Measurements from ENCODE around the gene PGS1. TPM values are rescaled to one million over a fixed set of nuclear protein-coding genes. Genes with fewer than 3 reads are reported as not detected.

The PGS1 gene
- total RNA-seq, 1 experiment from 2014 or later, result 25.7 TPM

DNA sequence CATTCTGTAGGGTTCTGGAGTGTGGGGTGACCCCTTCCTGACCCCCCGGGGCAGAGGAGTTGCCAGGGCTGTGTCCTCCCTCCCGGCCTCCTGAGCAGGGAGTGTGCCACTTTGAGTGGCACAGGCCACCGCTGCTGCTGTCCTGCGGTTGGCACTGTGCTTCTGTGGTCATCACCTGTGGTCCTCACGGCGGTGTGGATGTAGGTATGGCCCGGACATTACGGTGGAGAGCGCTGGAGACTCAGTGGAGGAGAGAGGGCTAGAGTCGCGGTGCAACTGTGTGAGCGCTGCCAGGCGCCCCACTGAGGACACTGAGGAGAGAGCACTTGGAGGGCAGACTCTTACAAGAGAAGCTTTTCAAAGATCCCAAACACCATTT is 39.1 kb downstream of the PGS1 start:
- intact Hi-C loops (cut with micrococcal nuclease), result no loop called here
- H3K9me3 Mint-ChIP-seq (ENCODE audit: unreplicated experiment), result no peaks in the 10 kb centered on the region
- H3K4me1 Mint-ChIP-seq (ENCODE audit: insufficient read depth, unreplicated experiment), result no peaks in the 10 kb centered on the region
- no TSS peak for BruUV-seq (replicated peaks)
- ChIA-PET POLR2A (no interaction called here), CTCF (interaction anchor here (1.3 kb wide), 1 partner anchor 56 kb away, joined by 5 read pairs; no protein-coding TSS in a partner anchor)
- TF ChIP-seq CTCF (IDR thresholded peaks at IDR 0.05; ENCODE audit: unreplicated experiment), result no peak
- H3K4me3 Mint-ChIP-seq (ENCODE audit: unreplicated experiment), result no peak overlapping the region
- no peak for DNase-seq (ENCODE audit: unreplicated experiment)
- no peaks in the 10 kb centered on the region for H3K27me3 Mint-ChIP-seq (ENCODE audit: insufficient read depth, unreplicated experiment)
- H3K36me3 Mint-ChIP-seq (ENCODE audit: insufficient read depth, unreplicated experiment), result peaks cover 30% of the 10 kb centered on the region
- H3K27ac Mint-ChIP-seq (ENCODE audit: low read depth, unreplicated experiment), result no peak overlapping the region

DNA sequence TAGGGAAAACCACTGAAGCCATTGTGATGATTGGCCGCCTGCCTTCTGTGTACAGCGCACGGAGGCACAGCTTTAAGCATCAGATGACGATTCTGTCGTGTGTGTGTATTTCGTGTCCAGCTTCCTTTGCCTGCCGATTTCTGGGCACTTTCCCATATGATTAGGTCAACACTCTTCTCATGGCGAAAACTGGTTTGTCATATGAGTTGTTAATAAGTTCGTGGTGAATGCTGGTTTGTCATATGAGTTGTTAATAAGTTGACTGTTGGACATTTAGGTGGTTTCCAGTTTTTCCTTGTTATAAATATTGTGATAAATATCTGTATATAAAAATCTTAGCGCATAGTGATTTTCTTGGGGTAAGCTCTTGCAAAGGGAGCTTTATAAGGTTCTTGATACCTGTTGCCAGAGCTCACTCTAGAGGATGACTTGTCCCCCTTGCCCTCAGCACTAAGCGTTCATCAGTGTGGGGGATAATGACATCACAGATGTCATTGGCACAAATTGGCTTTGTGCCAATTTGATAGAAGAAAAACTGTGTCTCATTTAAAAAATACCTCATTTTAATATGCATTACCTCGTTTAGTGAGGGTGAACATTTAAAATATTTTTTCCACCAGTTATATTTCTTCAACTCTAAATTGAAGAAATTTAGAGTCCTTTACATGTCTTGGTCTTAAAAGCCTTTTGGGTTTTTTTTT is 40.0 kb downstream of the PGS1 start:
- Mint-ChIP-seq H3K4me1 (ENCODE audit: insufficient read depth, unreplicated experiment) (peaks cover 7% of the 10 kb centered on the region), H3K27me3 (ENCODE audit: insufficient read depth, unreplicated experiment) (no peaks in the 10 kb centered on the region), H3K27ac (ENCODE audit: low read depth, unreplicated experiment) (no peak overlapping the region), H3K9me3 (ENCODE audit: unreplicated experiment) (no peaks in the 10 kb centered on the region), H3K36me3 (ENCODE audit: insufficient read depth, unreplicated experiment) (peaks cover 36% of the 10 kb centered on the region), H3K4me3 (ENCODE audit: unreplicated experiment) (no peak overlapping the region)
- BruUV-seq (replicated peaks), result no TSS peak
- intact Hi-C loops (cut with micrococcal nuclease), result no loop called here
- ChIA-PET POLR2A (no interaction called here), CTCF (interaction anchor here (0.7 to 1.7 kb wide), 3 partner anchors 22 to 57 kb away, joined by 3 to 13 read pairs (median 3); no protein-coding TSS in a partner anchor)
- DNase-seq (ENCODE audit: unreplicated experiment), result no peak
- no peak for TF ChIP-seq CTCF (IDR thresholded peaks at IDR 0.05; ENCODE audit: unreplicated experiment)

- TF ChIP-seq CTCF (IDR thresholded peaks at IDR 0.05; ENCODE audit: unreplicated experiment), result no peak
- Mint-ChIP-seq H3K9me3 (ENCODE audit: unreplicated experiment) (no peaks in the 10 kb centered on the region), H3K4me1 (ENCODE audit: insufficient read depth, unreplicated experiment) (peaks cover 7% of the 10 kb centered on the region), H3K27me3 (ENCODE audit: insufficient read depth, unreplicated experiment) (no peaks in the 10 kb centered on the region), H3K27ac (ENCODE audit: low read depth, unreplicated experiment) (no peak overlapping the region), H3K36me3 (ENCODE audit: insufficient read depth, unreplicated experiment) (peaks cover 48% of the 10 kb centered on the region), H3K4me3 (ENCODE audit: unreplicated experiment) (no peak overlapping the region)
- no TSS peak for BruUV-seq (replicated peaks)
- POLR2A ChIA-PET, result interaction anchor here (1.4 to 3.0 kb wide), 2 partner anchors 18 to 59 kb away, joined by 3 to 21 read pairs; no protein-coding TSS in a partner anchor
- intact Hi-C loops (cut with micrococcal nuclease), result no loop called here
- no peak for DNase-seq (ENCODE audit: unreplicated experiment)
- CTCF ChIA-PET, result interaction anchor here (0.5 to 7.2 kb wide), 10 partner anchors 28 to 335 kb away, joined by 3 to 54 read pairs (median 11); partner anchors contain the start of gene SOCS3
These were observed 41.7 kb downstream of the PGS1 start for GRCh38 chr17:78419970-78420815.

DNA sequence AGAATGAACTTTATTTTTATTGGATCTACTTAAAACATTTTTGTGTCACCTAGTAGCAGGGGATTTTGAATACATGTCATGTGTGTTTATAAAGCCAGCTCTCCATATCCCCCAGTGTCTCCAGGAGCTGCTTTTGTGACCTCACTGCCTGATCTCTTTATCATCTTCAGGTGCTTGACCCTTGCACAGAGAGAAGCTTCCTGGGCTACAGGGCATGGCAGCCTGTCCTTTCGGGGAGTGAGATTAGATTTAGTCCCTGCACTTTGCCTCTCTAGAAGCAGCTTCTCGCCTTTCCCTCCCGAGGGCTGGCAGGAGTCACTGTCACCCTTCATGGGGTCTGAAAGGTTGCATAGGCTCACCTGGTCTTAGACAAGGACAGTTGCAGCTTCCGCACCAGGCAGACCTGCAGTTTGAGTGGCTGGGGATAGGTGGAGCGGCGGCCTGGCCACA is 42.7 kb downstream of the PGS1 start:
- H3K27ac Mint-ChIP-seq (ENCODE audit: low read depth, unreplicated experiment), result no peak overlapping the region
- ChIA-PET POLR2A (interaction anchor here (0.7 to 3.0 kb wide), 9 partner anchors 17 to 170 kb away, joined by 3 to 21 read pairs (median 3); no protein-coding TSS in a partner anchor), CTCF (interaction anchor here (0.5 to 7.2 kb wide), 16 partner anchors 11 to 330 kb away, joined by 3 to 54 read pairs (median 6); partner anchors contain the start of gene SOCS3)
- no peak for TF ChIP-seq CTCF (IDR thresholded peaks at IDR 0.05; ENCODE audit: unreplicated experiment)
- no peak for DNase-seq (ENCODE audit: unreplicated experiment)
- H3K4me1 Mint-ChIP-seq (ENCODE audit: insufficient read depth, unreplicated experiment), result peaks cover 7% of the 10 kb centered on the region
- intact Hi-C loops (cut with micrococcal nuclease), result no loop called here
- BruUV-seq (replicated peaks), result no TSS peak
- H3K36me3 Mint-ChIP-seq (ENCODE audit: insufficient read depth, unreplicated experiment), result peaks cover 55% of the 10 kb centered on the region
- H3K4me3 Mint-ChIP-seq (ENCODE audit: unreplicated experiment), result no peak overlapping the region
- H3K9me3 Mint-ChIP-seq (ENCODE audit: unreplicated experiment), result no peaks in the 10 kb centered on the region
- no peaks in the 10 kb centered on the region for H3K27me3 Mint-ChIP-seq (ENCODE audit: insufficient read depth, unreplicated experiment)
